Prostate gland (tissue), 2 donors: ENCODE results near the gene GAB3. TPM values are rescaled to one million over a fixed set of nuclear protein-coding genes. Genes with fewer than 3 reads are reported as not detected.
"Not testable (repeated sequence)": the region's sequence is repeated elsewhere in the genome, so short reads cannot be mapped to it uniquely, and the experiment has no call there.

Experiments
- DNase-seq: peaks from one replicate; pipeline ENCODE4 v3.0.0-alpha.2; 2019; ENCODE audit warnings: low spot score
- H3K27ac ChIP-seq, 2 donors: fragments of 200-600 bp; sonication (generic); 2 replicates each; pipeline ENCODE4 v1.5.1; 2017 to 2019
- H3K27me3 ChIP-seq: fragments of 200-600 bp; sonication (generic); replicated peaks from 2 replicates; pipeline ENCODE4 v1.5.1; 2019; ENCODE audit not compliant: insufficient read depth
- H3K36me3 ChIP-seq, 2 donors: fragments of 200-600 bp; sonication (generic); 1 replicate in 1 of 2; 2 replicates in 1 of 2; pipeline versions ENCODE4 v1.5.1 to v1.8.1; 2017 to 2019
- H3K4me1 ChIP-seq: fragments of 200-600 bp; sonication (generic); replicated peaks from 2 replicates; pipeline ENCODE4 v1.5.1; 2019
- H3K4me3 ChIP-seq, 2 donors: fragments of 200-600 bp; sonication (generic); 2 replicates each; pipeline ENCODE4 v1.5.1; 2017 to 2019
- H3K9me3 ChIP-seq: fragments of 200-600 bp; sonication (generic); 2 replicates; pipeline ENCODE4 v1.5.1; 2017
- POLR2A ChIP-seq: fragments of 450-650 bp; IDR thresholded peaks from one replicate; pipeline ENCODE4 v1.6.1; 2016; ENCODE audit warnings: antibody characterized with exemption, mild to moderate bottlenecking
- POLR2AphosphoS5 ChIP-seq: sonication (generic); formaldehyde crosslinking; IDR thresholded peaks from one replicate; pipeline ENCODE4 v1.6.1; 2017; ENCODE audit warnings: antibody characterized with exemption
- WGBS: methylation state at CpG from one replicate; pipeline ENCODE4 v1.1.5; 2018; 5-methylcytosine and 5-hydroxymethylcytosine counted together
- intact Hi-C: fragments of 100-400 bp; cut with DNase I; formaldehyde crosslinking; loops from one replicate; pipeline ENCODE4 v1.14.2; 2022
- total RNA-seq, 2 donors: library from RNA; depleted of rRNA; stranded (reverse); fragments of >200 nt; gene quantifications; one replicate each; pipeline ENCODE4 v1.1.0, GENCODE V29; 2016
- TF ChIP-seq, protein P1 (sequence below), 4 experiments: fragments of 200-600 bp in 2 of 4; fragments of 450-650 bp in 2 of 4; sonication (generic) in 2 of 4; IDR thresholded peaks; 1 replicate in 3 of 4; 2 replicates in 1 of 4; pipeline ENCODE4 v1.5.1; 2016 to 2019; ENCODE audit warnings: antibody characterized with exemption in 4 of 4, mild to moderate bottlenecking in 2 of 4, moderate library complexity in 2 of 4

The GAB3 gene
- total RNA-seq, 2 donors from 2014 or later, result 1.5 to 12.8 TPM

DNA sequence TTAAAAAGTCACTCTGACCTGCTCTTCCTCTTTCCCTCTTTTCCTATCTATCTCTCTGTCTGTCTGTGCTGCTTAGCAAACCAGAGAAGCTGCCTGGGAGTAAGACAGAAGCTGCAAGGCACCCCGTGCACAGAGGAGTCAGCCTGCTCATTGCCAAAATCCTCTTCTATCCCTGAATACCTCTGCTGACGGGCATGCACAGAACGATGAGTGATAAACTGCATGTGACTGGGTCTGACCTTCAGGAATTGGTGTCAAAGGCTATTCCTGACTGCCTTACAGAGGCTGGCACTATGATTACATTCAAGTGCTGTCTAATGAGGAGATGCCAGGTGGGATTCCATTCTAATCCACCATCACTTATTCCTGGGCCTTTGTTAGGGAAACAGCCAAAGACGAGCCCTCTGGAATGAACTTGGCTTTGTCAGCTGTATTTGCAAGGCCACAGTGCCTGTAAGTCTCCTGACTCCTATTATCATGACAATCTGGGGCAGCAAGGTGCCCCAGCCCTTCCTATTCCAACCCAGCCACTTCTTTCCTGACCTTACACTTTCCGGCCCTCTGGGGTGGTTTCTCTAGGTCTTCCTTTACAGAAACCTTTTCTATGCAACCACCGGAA, 52.1 kb downstream of the GAB3 start:
- no peak for DNase-seq
- WGBS, result 75% methylated on average over 5 of the region's 6 CpGs
- no peaks in the 10 kb centered on the region for H3K4me1 ChIP-seq
- TF ChIP-seq POLR2A, result no peak
- no peak for TF ChIP-seq POLR2AphosphoS5
- TF ChIP-seq, protein P1, sequence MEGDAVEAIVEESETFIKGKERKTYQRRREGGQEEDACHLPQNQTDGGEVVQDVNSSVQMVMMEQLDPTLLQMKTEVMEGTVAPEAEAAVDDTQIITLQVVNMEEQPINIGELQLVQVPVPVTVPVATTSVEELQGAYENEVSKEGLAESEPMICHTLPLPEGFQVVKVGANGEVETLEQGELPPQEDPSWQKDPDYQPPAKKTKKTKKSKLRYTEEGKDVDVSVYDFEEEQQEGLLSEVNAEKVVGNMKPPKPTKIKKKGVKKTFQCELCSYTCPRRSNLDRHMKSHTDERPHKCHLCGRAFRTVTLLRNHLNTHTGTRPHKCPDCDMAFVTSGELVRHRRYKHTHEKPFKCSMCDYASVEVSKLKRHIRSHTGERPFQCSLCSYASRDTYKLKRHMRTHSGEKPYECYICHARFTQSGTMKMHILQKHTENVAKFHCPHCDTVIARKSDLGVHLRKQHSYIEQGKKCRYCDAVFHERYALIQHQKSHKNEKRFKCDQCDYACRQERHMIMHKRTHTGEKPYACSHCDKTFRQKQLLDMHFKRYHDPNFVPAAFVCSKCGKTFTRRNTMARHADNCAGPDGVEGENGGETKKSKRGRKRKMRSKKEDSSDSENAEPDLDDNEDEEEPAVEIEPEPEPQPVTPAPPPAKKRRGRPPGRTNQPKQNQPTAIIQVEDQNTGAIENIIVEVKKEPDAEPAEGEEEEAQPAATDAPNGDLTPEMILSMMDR (IDR thresholded peaks at IDR 0.05), result no peak
- H3K27ac ChIP-seq, result no peak overlapping the region
- no peak overlapping the region for H3K4me3 ChIP-seq
- H3K9me3 ChIP-seq, result no peaks in the 10 kb centered on the region
- intact Hi-C loops, result no loop called here
- H3K36me3 ChIP-seq, result no peaks in the 10 kb centered on the region
- no peaks in the 10 kb centered on the region for H3K27me3 ChIP-seq

DNA sequence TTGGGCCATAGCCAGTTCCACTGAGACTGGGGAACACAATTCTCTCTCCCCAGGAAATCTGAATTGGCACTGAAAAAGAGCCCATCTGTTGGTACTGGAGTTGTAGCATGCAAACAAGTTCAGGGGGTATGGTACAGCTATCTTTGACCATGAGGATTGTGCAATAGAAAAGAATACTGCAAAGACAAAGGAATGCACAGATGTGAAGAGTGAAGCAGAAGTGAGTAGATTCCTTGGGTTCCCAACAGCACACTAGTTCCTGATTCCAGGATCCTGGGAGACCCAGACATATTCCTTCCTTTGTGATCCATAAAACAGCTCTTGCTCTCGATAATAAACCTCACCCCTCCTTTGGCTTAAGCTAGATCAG, 54.2 kb downstream of the GAB3 start:
- no peaks in the 10 kb centered on the region for H3K27me3 ChIP-seq

DNA sequence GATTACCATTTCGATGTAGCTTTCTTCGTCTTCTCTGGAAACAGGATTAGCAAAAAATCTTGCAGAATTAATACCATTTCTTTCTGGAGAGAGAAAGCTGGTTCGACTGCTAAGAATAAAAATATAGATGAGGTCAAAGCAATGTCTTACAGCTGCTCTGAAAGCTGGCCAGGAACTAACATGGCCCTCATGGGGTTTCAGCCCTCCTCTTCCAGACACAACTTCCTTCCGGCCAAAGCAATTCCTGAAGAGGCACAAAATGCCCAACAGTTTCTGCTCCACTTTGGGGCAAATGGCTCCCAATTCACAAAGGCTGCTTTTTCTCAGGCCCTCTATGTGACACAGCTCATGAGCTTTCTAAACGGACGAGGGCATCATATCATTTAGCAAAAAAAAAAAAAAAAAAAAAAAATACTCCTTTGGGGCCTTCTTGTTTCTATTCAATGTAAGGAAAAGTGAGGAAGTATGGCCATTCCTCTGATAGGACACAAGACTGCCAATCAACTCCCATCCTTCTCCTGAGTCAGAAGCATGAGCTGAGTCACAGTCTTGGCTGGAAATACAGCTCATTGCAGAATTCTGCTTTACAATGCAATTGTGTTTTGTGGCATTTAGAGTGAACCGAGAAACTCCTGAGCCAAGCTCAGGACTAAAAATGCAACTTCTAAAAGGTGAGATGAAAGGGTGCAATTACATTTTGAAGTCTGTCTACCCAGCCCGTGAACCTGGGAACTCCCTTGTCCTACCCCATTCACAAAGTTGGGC, 54.8 kb downstream of the GAB3 start:
- H3K27me3 ChIP-seq, result no peaks in the 10 kb centered on the region
- no peaks in the 10 kb centered on the region for H3K36me3 ChIP-seq
- intact Hi-C loops, result no loop called here
- H3K4me1 ChIP-seq, result no peaks in the 10 kb centered on the region
- TF ChIP-seq, protein P1 (IDR thresholded peaks at IDR 0.05), result no peak
- TF ChIP-seq POLR2AphosphoS5 (no peak), POLR2A (no peak)
- H3K4me3 ChIP-seq, result no peak overlapping the region
- no peaks in the 10 kb centered on the region for H3K9me3 ChIP-seq
- no peak overlapping the region for H3K27ac ChIP-seq
- DNase-seq, result no peak
- 65% methylated on average over 8 of the region's 8 CpGs for WGBS

More for the DNA sequence above, 54.2 kb downstream of the GAB3 start:
- 57% methylated on average over 1 of the region's 1 CpG for WGBS
- intact Hi-C loops, result no loop called here
- Histone ChIP-seq H3K9me3 (no peaks in the 10 kb centered on the region), H3K4me1 (no peaks in the 10 kb centered on the region), H3K4me3 (no peak overlapping the region), H3K36me3 (no peaks in the 10 kb centered on the region), H3K27ac (no peak overlapping the region)
- TF ChIP-seq, protein P1 (IDR thresholded peaks at IDR 0.05), result no peak
- TF ChIP-seq POLR2A (no peak), POLR2AphosphoS5 (no peak)
- no peak for DNase-seq

GRCh38 chrX:154693394-154693793, 57.5 kb downstream of the GAB3 start:
- intact Hi-C loops, result no loop called here
- Histone ChIP-seq H3K27ac (no peak overlapping the region), H3K27me3 (no peaks in the 10 kb centered on the region), H3K9me3 (no peaks in the 10 kb centered on the region), H3K4me1 (no peaks in the 10 kb centered on the region), H3K36me3 (no peaks in the 10 kb centered on the region), H3K4me3 (no peak overlapping the region)
- TF ChIP-seq POLR2AphosphoS5 (no peak), POLR2A (no peak)
- TF ChIP-seq, protein P1 (IDR thresholded peaks at IDR 0.05), result no peak
- 71% methylated on average over 3 of the region's 3 CpGs for WGBS
- DNase-seq, result no peak

DNA sequence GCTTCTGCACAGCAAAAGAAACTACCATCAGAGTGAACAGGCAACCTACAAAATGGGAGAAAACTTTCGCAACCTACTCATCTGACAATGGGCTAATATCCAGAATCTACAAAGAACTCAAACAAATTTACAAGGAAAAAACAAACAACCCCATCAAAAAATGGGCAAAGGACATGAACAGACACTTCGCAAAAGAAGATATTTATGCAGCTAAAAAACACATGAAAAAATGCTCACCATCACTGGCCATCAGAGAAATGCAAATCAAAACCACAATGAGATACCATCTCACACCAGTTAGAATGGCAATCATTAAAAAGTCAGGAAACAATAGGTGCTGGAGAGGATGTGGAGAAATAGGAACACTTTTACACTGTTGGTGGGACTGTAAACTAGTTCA, 60.4 kb downstream of the GAB3 start:
- H3K9me3 ChIP-seq, H3K36me3 ChIP-seq, H3K4me1 ChIP-seq, H3K27ac ChIP-seq, DNase-seq, H3K4me3 ChIP-seq, intact Hi-C loops, H3K27me3 ChIP-seq: not testable (repeated sequence)
- 43% methylated on average over 2 of the region's 2 CpGs for WGBS

GRCh38 chrX:154672084-154672483, 78.8 kb downstream of the GAB3 start:
- H3K36me3 ChIP-seq, DNase-seq, H3K4me1 ChIP-seq, H3K4me3 ChIP-seq, H3K27me3 ChIP-seq, H3K27ac ChIP-seq, intact Hi-C loops, H3K9me3 ChIP-seq: not testable (repeated sequence)

GRCh38 chrX:154670848-154671247, 80.0 kb downstream of the GAB3 start:
- H3K27ac ChIP-seq, H3K9me3 ChIP-seq, H3K27me3 ChIP-seq, H3K36me3 ChIP-seq, H3K4me1 ChIP-seq, DNase-seq, intact Hi-C loops, H3K4me3 ChIP-seq: not testable (repeated sequence)
- WGBS, result 100% methylated on average over 1 of the region's 8 CpGs
